OCI-LY7 (cell line): ENCODE data around the gene S100Z. TPM values are rescaled to one million over a fixed set of nuclear protein-coding genes. Genes with fewer than 3 reads are reported as not detected.

Source experiments
- BruUV-seq: library from RNA; stranded (reverse); fragments of 400-500 nt; replicated peaks from 2 replicates; lab custom pipeline; 2021; lab: Mats Ljungman, UMichigan
- CTCF ChIA-PET: fragments of 300-600 bp; sonication (Branson Sonifier 250); formaldehyde crosslinking; loops from one replicate; lab custom pipeline; 2022; ENCODE audit warnings: antibody characterized with exemption; ENCODE audit not compliant: unreplicated experiment; lab: Charles Lee
- POLR2A ChIA-PET: fragments of 300-600 bp; sonication (Branson Sonifier 250); formaldehyde crosslinking; loops from one replicate; lab custom pipeline; 2022; ENCODE audit warnings: antibody characterized with exemption; lab: Charles Lee
- DNase-seq: peaks from one replicate; pipeline ENCODE4 v3.0.0-alpha.2; 2015; ENCODE audit warnings: low spot score
- H2AFZ ChIP-seq: fragments of 200-600 bp; sonication (generic), shearing (Covaris generic); 2 replicates; pipeline ENCODE4 v1.6.1; 2014; ENCODE audit warnings: mild to moderate bottlenecking, antibody characterized with exemption, low read length, moderate library complexity
- H3K27ac ChIP-seq: fragments of 200-600 bp; sonication (generic); 2 replicates; pipeline ENCODE4 v1.5.1; 2014; ENCODE audit warnings: mixed run types, low read depth, mild to moderate bottlenecking, moderate library complexity, low read length, inconsistent platforms; ENCODE audit not compliant: poor library complexity, severe bottlenecking
- H3K36me3 ChIP-seq: fragments of 200-600 bp; sonication (generic); 2 replicates; pipeline ENCODE4 v1.6.1; 2014; ENCODE audit warnings: mild to moderate bottlenecking, antibody characterized with exemption, low read length, moderate library complexity, mixed read lengths; ENCODE audit not compliant: insufficient read depth
- H3K4me1 ChIP-seq: fragments of 200-600 bp; sonication (generic); 2 replicates; pipeline ENCODE4 v1.5.1; 2014; ENCODE audit warnings: mild to moderate bottlenecking, low read length; ENCODE audit not compliant: insufficient read depth, poor library complexity, severe bottlenecking
- H3K4me2 ChIP-seq: fragments of 200-600 bp; sonication (generic); 2 replicates; pipeline ENCODE4 v1.6.1; 2014; ENCODE audit warnings: mild to moderate bottlenecking, low read length
- H3K4me3 ChIP-seq: fragments of 200-600 bp; sonication (generic); 2 replicates; pipeline ENCODE4 v1.5.1; 2014; ENCODE audit warnings: mild to moderate bottlenecking, low read depth, low read length; ENCODE audit not compliant: poor library complexity, severe bottlenecking
- H3K79me2 ChIP-seq: fragments of 200-600 bp; sonication (generic); 2 replicates; pipeline ENCODE4 v1.6.1; 2016; ENCODE audit warnings: low read depth, mild to moderate bottlenecking, low read length, moderate library complexity, mixed read lengths; ENCODE audit not compliant: insufficient read depth
- H3K9me2 ChIP-seq: fragments of 200-600 bp; sonication (generic); 2 replicates; pipeline ENCODE4 v1.6.1; 2016; ENCODE audit warnings: mild to moderate bottlenecking, low read length, mixed read lengths; ENCODE audit not compliant: insufficient read depth
- H3K9me3 ChIP-seq: fragments of 200-600 bp; sonication (generic); 2 replicates; pipeline ENCODE4 v1.6.1; 2014; ENCODE audit warnings: mild to moderate bottlenecking, mixed run types, low read length, mixed read lengths
- H4K20me1 ChIP-seq: fragments of 200-600 bp; sonication (generic); 2 replicates; pipeline ENCODE4 v1.6.1; 2014; ENCODE audit warnings: mild to moderate bottlenecking, antibody characterized with exemption, low read length, moderate library complexity, mixed read lengths; ENCODE audit not compliant: insufficient read depth
- EZH2phosphoT487 ChIP-seq: fragments of 200-600 bp; sonication (generic); IDR thresholded peaks from 2 replicates; pipeline ENCODE4 v1.6.1; 2018; ENCODE audit warnings: low read depth, borderline replicate concordance, mild to moderate bottlenecking, mixed run types, antibody characterized with exemption, low read length, moderate library complexity, mixed read lengths
- intact Hi-C: fragments of 100-400 bp; cut with micrococcal nuclease; formaldehyde crosslinking; loops from one replicate; pipeline ENCODE4 v1.10.0; 2022; ENCODE audit not compliant: unreplicated experiment
- total RNA-seq, 2 experiments: library from RNA; depleted of rRNA in 1 of 2; stranded (reverse); fragments of >200 nt in 1 of 2; shearing (Covaris generic) in 1 of 2; gene quantifications; 2 replicates each; pipeline ENCODE4 v1.2.3, GENCODE V29; 2014 to 2022
- TF ChIP-seq, protein P1 (sequence below): fragments of 200-600 bp; sonication (generic); conservative IDR thresholded peaks from 2 replicates; pipeline ENCODE4 v1.5.1; 2014; ENCODE audit warnings: mild to moderate bottlenecking, antibody characterized with exemption, low read length, moderate library complexity, mixed read lengths

Gene S100Z
- total RNA-seq, 2 experiments from 2014 or later: 51.1 to 66.6 TPM

DNA sequence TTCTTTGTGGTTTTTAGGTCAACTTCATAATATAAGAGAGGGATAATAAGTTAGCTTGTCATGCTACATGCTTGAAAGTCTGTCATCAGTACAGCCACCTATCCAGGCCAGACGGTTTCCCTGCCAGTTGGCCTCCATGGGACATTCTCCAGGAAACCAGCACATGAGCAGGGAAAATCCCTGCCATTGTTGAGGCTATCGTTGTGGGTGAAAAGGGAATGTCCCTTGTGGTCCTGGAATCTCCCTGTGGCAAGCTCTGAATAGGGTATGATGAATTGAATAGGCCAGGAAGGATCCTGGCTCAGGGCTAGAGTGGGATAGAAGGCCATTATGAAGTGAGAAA lies 18.7 kb upstream of the S100Z start:
- Histone ChIP-seq H2AFZ (no peak overlapping the region), H3K79me2 (no peaks in the 10 kb centered on the region), H4K20me1 (no peaks in the 10 kb centered on the region), H3K4me1 (no peaks in the 10 kb centered on the region), H3K4me2 (no peak overlapping the region), H3K9me2 (no peaks in the 10 kb centered on the region), H3K27ac (no peak overlapping the region), H3K36me3 (no peaks in the 10 kb centered on the region), H3K9me3 (no peaks in the 10 kb centered on the region), H3K4me3 (no peak overlapping the region)
- no TSS peak for BruUV-seq
- POLR2A ChIA-PET: no interaction called here
- DNase-seq: no peak
- intact Hi-C loops: no loop called here
- TF ChIP-seq, protein P1, sequence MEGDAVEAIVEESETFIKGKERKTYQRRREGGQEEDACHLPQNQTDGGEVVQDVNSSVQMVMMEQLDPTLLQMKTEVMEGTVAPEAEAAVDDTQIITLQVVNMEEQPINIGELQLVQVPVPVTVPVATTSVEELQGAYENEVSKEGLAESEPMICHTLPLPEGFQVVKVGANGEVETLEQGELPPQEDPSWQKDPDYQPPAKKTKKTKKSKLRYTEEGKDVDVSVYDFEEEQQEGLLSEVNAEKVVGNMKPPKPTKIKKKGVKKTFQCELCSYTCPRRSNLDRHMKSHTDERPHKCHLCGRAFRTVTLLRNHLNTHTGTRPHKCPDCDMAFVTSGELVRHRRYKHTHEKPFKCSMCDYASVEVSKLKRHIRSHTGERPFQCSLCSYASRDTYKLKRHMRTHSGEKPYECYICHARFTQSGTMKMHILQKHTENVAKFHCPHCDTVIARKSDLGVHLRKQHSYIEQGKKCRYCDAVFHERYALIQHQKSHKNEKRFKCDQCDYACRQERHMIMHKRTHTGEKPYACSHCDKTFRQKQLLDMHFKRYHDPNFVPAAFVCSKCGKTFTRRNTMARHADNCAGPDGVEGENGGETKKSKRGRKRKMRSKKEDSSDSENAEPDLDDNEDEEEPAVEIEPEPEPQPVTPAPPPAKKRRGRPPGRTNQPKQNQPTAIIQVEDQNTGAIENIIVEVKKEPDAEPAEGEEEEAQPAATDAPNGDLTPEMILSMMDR: no peak
- no peak for TF ChIP-seq EZH2phosphoT487
- CTCF ChIA-PET: no interaction called here

DNA sequence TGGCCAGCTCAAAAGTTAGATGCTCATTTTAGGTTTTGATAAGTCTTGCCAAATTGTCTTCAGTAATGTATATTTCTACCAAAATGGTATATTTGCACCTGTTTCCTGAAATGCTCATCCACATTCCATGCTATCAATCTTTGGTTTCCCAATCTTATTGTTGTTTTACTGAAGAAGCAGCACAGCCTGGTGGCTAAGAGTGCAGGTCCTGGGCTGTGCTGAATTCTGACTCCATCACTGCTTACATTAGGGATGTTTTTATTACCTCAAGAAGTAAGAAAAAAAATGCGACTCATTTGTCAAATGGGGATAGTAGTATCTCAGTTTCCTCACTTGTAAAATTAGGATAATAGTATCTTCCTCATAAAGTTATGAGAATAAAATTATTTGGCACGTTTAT lies 13.6 kb upstream of the S100Z start:
- no peaks in the 10 kb centered on the region for H3K9me3 ChIP-seq
- ChIA-PET CTCF (no interaction called here), POLR2A (no interaction called here)
- H2AFZ ChIP-seq: no peak overlapping the region
- DNase-seq: no peak
- no peak overlapping the region for H3K27ac ChIP-seq
- no peaks in the 10 kb centered on the region for H4K20me1 ChIP-seq
- intact Hi-C loops: no loop called here
- TF ChIP-seq EZH2phosphoT487: no peak
- TF ChIP-seq, protein P1: no peak
- no peak overlapping the region for H3K4me3 ChIP-seq
- H3K4me1 ChIP-seq: no peaks in the 10 kb centered on the region
- no peak overlapping the region for H3K4me2 ChIP-seq
- no peaks in the 10 kb centered on the region for H3K9me2 ChIP-seq
- no peaks in the 10 kb centered on the region for H3K79me2 ChIP-seq
- H3K36me3 ChIP-seq: no peaks in the 10 kb centered on the region
- BruUV-seq: no TSS peak

DNA sequence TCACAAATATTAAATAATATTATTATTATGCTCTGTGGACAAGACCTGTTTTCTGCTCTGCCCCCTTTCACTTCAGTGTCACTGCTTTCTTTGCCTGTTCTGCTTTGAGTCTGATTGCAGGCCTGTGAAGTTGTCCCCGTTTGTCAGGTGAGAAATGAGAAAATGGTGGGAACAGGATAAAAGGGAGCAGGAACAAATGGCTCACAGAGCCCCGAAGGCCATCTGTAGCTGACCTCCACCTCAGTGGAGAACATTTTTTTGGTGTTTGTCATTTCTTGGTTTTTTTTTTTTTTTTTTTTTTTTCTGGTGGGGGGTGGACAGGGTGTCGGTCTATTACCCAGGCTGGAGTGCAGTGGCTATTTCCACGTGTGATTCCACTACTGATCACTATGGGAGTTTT lies 13.2 kb upstream of the S100Z start:
- no peak overlapping the region for H3K4me2 ChIP-seq
- H3K27ac ChIP-seq: no peak overlapping the region
- no peaks in the 10 kb centered on the region for H3K9me3 ChIP-seq
- H3K9me2 ChIP-seq: no peaks in the 10 kb centered on the region
- DNase-seq: no peak
- no peaks in the 10 kb centered on the region for H3K79me2 ChIP-seq
- no peak overlapping the region for H3K4me3 ChIP-seq
- no peak overlapping the region for H2AFZ ChIP-seq
- CTCF ChIA-PET: no interaction called here
- intact Hi-C loops: no loop called here
- TF ChIP-seq, protein P1: no peak
- TF ChIP-seq EZH2phosphoT487: no peak
- no peaks in the 10 kb centered on the region for H3K4me1 ChIP-seq
- BruUV-seq: no TSS peak
- H3K36me3 ChIP-seq: no peaks in the 10 kb centered on the region
- no peaks in the 10 kb centered on the region for H4K20me1 ChIP-seq
- POLR2A ChIA-PET: no interaction called here
